Activated CD4-positive, alpha-beta memory T cell treated with anti-CD3 and anti-CD28 coated beads, Interleukin-2, amount 10 ng/mL, durations not matched to agents 7 days and 5 days (primary cell): ENCODE measurements around the gene TTC3. TPM values are rescaled to one million over a fixed set of nuclear protein-coding genes. Genes with fewer than 3 reads are reported as not detected.
A peak's percentile ranks its signal among the peaks of the same experiment; 100 is the strongest.

ENCODE experiments used
- CTCF ChIA-PET: fragments of 350-600 bp; sonication (Branson Sonifier 250); formaldehyde crosslinking; loops from one replicate; lab custom pipeline; 2021; ENCODE audit warnings: antibody characterized with exemption, inconsistent platforms; lab: Charles Lee
- POLR2A ChIA-PET: fragments of 350-600 bp; sonication (Branson Sonifier 250); formaldehyde crosslinking; loops from one replicate; lab custom pipeline; 2021; ENCODE audit warnings: antibody characterized with exemption; lab: Charles Lee
- DNase-seq: peaks from one replicate; pipeline ENCODE4 v3.0.0-alpha.2; 2020
- H3K27ac Mint-ChIP-seq: one replicate; pipeline ENCODE4 v1.8.0; 2021; ENCODE audit warnings: mild to moderate bottlenecking, mixed read lengths
- H3K27me3 Mint-ChIP-seq: one replicate; pipeline ENCODE4 v1.8.0; 2021; ENCODE audit warnings: mixed read lengths
- H3K36me3 Mint-ChIP-seq: one replicate; pipeline ENCODE4 v1.8.0; 2021; ENCODE audit warnings: low read depth, mixed read lengths
- H3K4me1 Mint-ChIP-seq: one replicate; pipeline ENCODE4 v1.8.0; 2021; ENCODE audit warnings: mixed read lengths
- H3K4me3 Mint-ChIP-seq: one replicate; pipeline ENCODE4 v1.8.0; 2021; ENCODE audit warnings: mild to moderate bottlenecking, mixed read lengths
- H3K9me3 Mint-ChIP-seq: one replicate; pipeline ENCODE4 v1.8.0; 2021; ENCODE audit warnings: mixed read lengths
- total RNA-seq, 2 experiments: library from RNA; stranded (reverse); gene quantifications; one replicate each; pipeline ENCODE4 v1.2.3, GENCODE V29; 2021

Gene TTC3
- total RNA-seq, 2 experiments from 2014 or later: 43.9 to 44.5 TPM

DNA sequence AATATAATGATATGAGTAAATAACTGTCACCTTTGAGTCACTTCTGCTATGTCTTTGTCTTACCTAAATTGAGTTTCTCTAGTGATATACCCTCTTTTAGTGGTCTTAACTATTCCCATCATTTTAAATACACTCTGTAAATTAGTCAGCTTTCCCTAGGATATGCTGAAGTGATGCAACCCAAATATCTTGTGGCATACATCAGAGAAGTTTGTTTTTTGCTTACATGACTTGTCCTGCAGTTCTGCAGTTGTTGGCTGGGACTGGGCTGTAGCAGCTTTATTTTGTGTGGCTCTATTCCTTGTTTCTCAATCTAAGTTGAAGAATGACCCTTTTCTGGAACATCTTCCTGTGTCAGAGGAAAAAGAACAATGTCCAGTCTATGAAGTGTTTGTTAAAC, 76.4 kb downstream of the TTC3 start:
- POLR2A ChIA-PET: no interaction called here
- no peak overlapping the region for H3K27ac Mint-ChIP-seq
- peaks cover 44% of the 10 kb centered on the region for H3K36me3 Mint-ChIP-seq
- CTCF ChIA-PET: no interaction called here
- peaks cover 12% of the 10 kb centered on the region for H3K4me1 Mint-ChIP-seq
- DNase-seq: no peak
- H3K9me3 Mint-ChIP-seq: no peaks in the 10 kb centered on the region
- no peaks in the 10 kb centered on the region for H3K27me3 Mint-ChIP-seq
- H3K4me3 Mint-ChIP-seq: no peak overlapping the region

DNA sequence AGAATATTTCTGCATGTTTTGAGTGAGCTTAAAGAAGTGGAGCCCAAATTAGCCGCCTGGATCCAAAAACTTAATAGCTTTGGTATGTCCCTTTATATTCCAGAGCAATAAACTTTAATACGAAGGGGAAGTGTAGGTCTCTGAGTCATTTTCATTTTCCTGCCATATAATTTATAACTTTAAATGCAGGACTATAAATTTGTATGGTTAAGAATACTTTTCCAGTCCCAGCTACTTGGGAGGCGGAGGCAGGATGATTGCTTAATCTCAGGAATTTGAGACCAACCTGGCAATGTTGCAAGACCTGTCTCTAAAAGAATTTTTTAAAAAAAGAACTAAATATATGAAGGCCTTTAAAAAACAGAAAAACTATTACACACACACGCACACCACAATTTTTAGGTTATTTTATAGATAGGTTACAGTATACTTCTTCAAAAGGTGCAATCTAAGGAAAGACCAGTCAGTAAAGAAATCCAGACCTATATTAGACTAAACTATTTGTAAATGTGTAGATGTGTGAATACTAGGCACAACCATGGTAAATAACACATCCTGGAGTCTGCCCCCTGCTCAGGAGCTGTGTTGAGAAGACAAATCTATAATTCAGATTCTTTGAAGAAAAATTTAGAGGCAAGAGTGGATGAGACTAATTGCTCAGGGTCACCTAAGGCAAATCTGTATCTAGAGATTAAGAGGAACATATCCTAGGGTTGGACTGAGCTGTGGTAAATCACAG, 80.3 kb downstream of the TTC3 start:
- no peak for DNase-seq
- Mint-ChIP-seq H3K36me3 (peaks cover 40% of the 10 kb centered on the region), H3K27me3 (no peaks in the 10 kb centered on the region), H3K4me1 (peaks cover 4% of the 10 kb centered on the region), H3K9me3 (no peaks in the 10 kb centered on the region), H3K4me3 (no peak overlapping the region), H3K27ac (no peak overlapping the region)
- ChIA-PET POLR2A (no interaction called here), CTCF (interaction anchor here (0.5 kb wide), 1 partner anchor 302 kb away, joined by 3 read pairs; no protein-coding TSS in a partner anchor)

- CTCF ChIA-PET: interaction anchor here (0.5 kb wide), 1 partner anchor 301 kb away, joined by 3 read pairs; no protein-coding TSS in a partner anchor
- Mint-ChIP-seq H3K27ac (no peak overlapping the region), H3K4me1 (peaks cover 10% of the 10 kb centered on the region), H3K9me3 (no peaks in the 10 kb centered on the region), H3K27me3 (no peaks in the 10 kb centered on the region), H3K4me3 (no peak overlapping the region), H3K36me3 (peaks cover 45% of the 10 kb centered on the region)
- no peak for DNase-seq
- POLR2A ChIA-PET: no interaction called here
Measured at GRCh38 chr21:37153935-37154350, 80.9 kb downstream of the TTC3 start.

DNA sequence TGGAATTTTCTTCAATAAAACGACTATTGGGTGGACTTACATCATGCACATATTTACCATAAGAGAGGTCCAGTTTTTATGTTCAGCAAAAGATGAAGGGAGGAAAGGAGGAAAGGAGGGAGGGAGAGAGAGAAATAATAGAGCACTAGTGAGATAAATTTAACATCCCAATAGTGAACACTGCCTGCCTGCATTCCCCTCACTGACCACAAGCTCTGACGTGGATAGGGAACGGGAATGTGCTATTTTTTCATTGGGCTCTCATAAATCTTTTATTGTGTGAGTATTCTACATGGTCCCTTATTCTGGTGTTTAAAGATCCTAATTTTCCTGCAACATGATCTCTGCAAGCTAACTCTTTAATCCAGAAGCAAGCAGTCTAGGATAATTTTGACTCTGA, 82.1 kb downstream of the TTC3 start:
- H3K27me3 Mint-ChIP-seq: no peaks in the 10 kb centered on the region
- CTCF ChIA-PET: no interaction called here
- POLR2A ChIA-PET: no interaction called here
- H3K4me3 Mint-ChIP-seq: no peak overlapping the region
- no peak for DNase-seq
- peak overlapping the region; percentile 36 for H3K27ac Mint-ChIP-seq
- peaks cover 49% of the 10 kb centered on the region for H3K36me3 Mint-ChIP-seq
- peaks cover 20% of the 10 kb centered on the region for H3K4me1 Mint-ChIP-seq
- H3K9me3 Mint-ChIP-seq: no peaks in the 10 kb centered on the region

DNA sequence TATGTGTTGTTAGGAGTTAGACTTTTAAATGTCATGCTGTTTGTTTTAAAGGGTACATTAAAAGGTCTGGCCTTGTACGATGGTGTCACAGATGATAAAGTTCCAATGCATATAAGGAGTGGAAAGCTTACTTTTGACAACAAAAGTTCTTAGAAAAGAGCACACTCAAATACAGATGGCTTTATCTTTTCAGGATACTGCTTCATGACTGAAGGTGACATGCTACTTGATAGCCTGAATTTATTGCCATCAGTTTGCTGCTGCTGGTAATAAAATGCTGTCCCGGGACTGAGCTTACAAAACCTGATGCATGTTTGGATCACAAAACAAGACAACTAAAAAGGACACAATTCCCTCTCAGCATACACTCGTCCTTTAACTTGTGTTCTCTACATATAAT, 84.9 kb downstream of the TTC3 start:
- no peak overlapping the region for H3K27ac Mint-ChIP-seq
- no peaks in the 10 kb centered on the region for H3K27me3 Mint-ChIP-seq
- CTCF ChIA-PET: interaction anchor here (0.6 kb wide), 1 partner anchor 18 kb away, joined by 3 read pairs; no protein-coding TSS in a partner anchor
- peaks cover 20% of the 10 kb centered on the region for H3K4me1 Mint-ChIP-seq
- no peak overlapping the region for H3K4me3 Mint-ChIP-seq
- no peak for DNase-seq
- POLR2A ChIA-PET: no interaction called here
- no peaks in the 10 kb centered on the region for H3K9me3 Mint-ChIP-seq
- peaks cover 50% of the 10 kb centered on the region for H3K36me3 Mint-ChIP-seq

DNA sequence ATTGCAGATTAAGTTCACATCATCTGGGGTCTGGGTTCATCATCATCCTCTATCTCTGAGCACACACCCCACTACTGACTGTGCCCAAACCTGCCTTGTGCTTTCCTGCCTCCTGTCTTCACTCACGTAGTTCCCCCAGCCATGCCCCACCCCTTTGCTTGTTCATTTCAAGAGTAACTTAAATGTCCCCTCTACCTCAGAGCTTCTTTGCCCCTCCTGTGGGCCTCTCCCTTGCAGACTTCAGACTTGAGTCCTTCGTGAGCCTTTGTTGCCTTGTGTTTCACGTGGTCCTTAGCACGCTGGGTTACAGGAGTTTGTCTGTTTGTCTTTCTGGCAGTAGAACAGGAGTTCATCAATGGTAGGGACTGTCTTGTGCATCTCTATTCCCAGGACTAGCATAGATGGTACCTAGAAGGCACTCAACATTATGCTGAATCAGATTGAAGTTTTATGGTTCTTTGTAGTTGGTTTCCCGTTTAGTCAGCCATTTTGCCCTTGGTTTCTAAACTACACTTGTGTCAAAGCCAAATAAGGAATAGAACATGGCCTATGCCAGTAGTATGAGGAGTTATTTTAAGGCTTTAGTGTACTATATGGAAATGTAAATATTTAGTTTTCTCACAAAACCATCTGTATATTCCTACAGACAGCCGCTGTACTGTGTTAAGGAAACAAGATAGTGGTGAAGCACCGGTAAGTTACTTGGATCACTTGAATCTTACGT, 86.2 kb downstream of the TTC3 start:
- peaks cover 20% of the 10 kb centered on the region for H3K4me1 Mint-ChIP-seq
- peaks cover 46% of the 10 kb centered on the region for H3K36me3 Mint-ChIP-seq
- no peaks in the 10 kb centered on the region for H3K9me3 Mint-ChIP-seq
- peak; percentile 26 for DNase-seq
- ChIA-PET CTCF (no interaction called here), POLR2A (no interaction called here)
- no peaks in the 10 kb centered on the region for H3K27me3 Mint-ChIP-seq
- H3K4me3 Mint-ChIP-seq: no peak overlapping the region
- peak overlapping the region; percentile 69 for H3K27ac Mint-ChIP-seq

- Mint-ChIP-seq H3K4me1 (peaks cover 20% of the 10 kb centered on the region), H3K36me3 (peaks cover 51% of the 10 kb centered on the region), H3K4me3 (no peak overlapping the region), H3K9me3 (no peaks in the 10 kb centered on the region), H3K27ac (no peak overlapping the region), H3K27me3 (no peaks in the 10 kb centered on the region)
- ChIA-PET POLR2A (no interaction called here), CTCF (no interaction called here)
- DNase-seq: no peak
Measured at GRCh38 chr21:37159949-37160348, 86.9 kb downstream of the TTC3 start.

GRCh38 chr21:37164742-37165141, 91.7 kb downstream of the TTC3 start:
- DNase-seq: no peak
- H3K27me3 Mint-ChIP-seq: no peaks in the 10 kb centered on the region
- no peak overlapping the region for H3K27ac Mint-ChIP-seq
- no peaks in the 10 kb centered on the region for H3K9me3 Mint-ChIP-seq
- no peak overlapping the region for H3K4me3 Mint-ChIP-seq
- peaks cover 3% of the 10 kb centered on the region for H3K4me1 Mint-ChIP-seq
- POLR2A ChIA-PET: interaction anchor here (0.6 kb wide), 1 partner anchor 14 kb away, joined by 3 read pairs; no protein-coding TSS in a partner anchor
- CTCF ChIA-PET: no interaction called here
- H3K36me3 Mint-ChIP-seq: peaks cover 28% of the 10 kb centered on the region

GRCh38 chr21:37165586-37165985, 92.5 kb downstream of the TTC3 start:
- H3K27ac Mint-ChIP-seq: no peak overlapping the region
- H3K36me3 Mint-ChIP-seq: peaks cover 24% of the 10 kb centered on the region
- ChIA-PET CTCF (interaction anchor here (1.4 kb wide), 1 partner anchor 535 kb away, joined by 3 read pairs; no protein-coding TSS in a partner anchor), POLR2A (no interaction called here)
- DNase-seq: no peak
- H3K27me3 Mint-ChIP-seq: no peaks in the 10 kb centered on the region
- no peak overlapping the region for H3K4me3 Mint-ChIP-seq
- H3K4me1 Mint-ChIP-seq: no peaks in the 10 kb centered on the region
- no peaks in the 10 kb centered on the region for H3K9me3 Mint-ChIP-seq

DNA sequence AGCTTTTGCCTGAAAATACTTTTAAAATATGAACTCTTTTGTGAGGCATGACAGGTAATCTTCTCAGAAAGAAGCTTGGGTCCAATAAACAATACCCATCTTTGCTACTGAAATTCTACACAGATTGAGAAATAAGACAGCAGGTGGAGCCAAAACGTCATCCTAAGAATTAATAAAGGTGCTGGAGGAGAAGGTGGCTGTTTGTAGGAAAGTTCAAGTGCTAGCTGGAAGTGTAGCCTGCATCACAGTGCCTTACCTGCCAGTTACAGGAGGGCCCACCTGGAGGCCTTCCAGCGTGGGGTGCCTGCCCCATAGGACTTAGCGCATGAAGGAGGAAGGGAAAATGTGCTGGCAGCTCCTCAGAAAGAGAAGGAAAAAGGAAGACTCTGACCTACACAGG, 93.7 kb downstream of the TTC3 start:
- H3K4me3 Mint-ChIP-seq: no peak overlapping the region
- no peaks in the 10 kb centered on the region for H3K9me3 Mint-ChIP-seq
- H3K27ac Mint-ChIP-seq: no peak overlapping the region
- ChIA-PET POLR2A (interaction anchor here (0.7 to 1.6 kb wide), 3 partner anchors 18 to 397 kb away, joined by 3 to 6 read pairs (median 3); no protein-coding TSS in a partner anchor), CTCF (interaction anchor here (0.8 to 2.1 kb wide), 14 partner anchors 9 to 534 kb away, joined by 3 to 10 read pairs (median 4); no protein-coding TSS in a partner anchor)
- peaks cover 19% of the 10 kb centered on the region for H3K36me3 Mint-ChIP-seq
- H3K27me3 Mint-ChIP-seq: no peaks in the 10 kb centered on the region
- no peaks in the 10 kb centered on the region for H3K4me1 Mint-ChIP-seq
- DNase-seq: no peak

DNA sequence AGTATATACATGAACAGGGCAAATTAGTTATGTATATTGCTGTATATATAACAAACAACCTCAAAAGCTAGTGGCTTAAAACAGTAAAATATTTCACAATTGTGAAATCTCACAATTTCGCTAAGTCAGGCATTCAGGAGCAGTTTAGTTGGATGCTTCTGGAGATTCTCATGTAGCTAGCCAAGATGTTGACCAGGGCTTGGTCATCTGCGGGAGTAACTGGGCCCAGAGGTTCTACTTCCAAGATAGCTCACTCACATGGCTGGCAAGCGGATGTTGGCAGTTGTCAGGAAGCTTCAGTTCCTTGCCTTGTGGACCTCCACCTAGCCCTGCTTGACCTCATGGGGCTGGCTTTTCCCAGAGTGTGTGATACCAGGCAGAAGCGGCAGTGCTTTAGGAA, 95.6 kb downstream of the TTC3 start:
- ChIA-PET POLR2A (no interaction called here), CTCF (interaction anchor here (0.9 kb wide), 1 partner anchor 159 kb away, joined by 3 read pairs; no protein-coding TSS in a partner anchor)
- Mint-ChIP-seq H3K9me3 (no peaks in the 10 kb centered on the region), H3K27ac (no peak overlapping the region), H3K36me3 (peaks cover 20% of the 10 kb centered on the region), H3K4me3 (no peak overlapping the region), H3K27me3 (no peaks in the 10 kb centered on the region), H3K4me1 (no peaks in the 10 kb centered on the region)
- no peak for DNase-seq

GRCh38 chr21:37172646-37173045, 99.6 kb downstream of the TTC3 start:
- DNase-seq: no peak
- ChIA-PET CTCF (no interaction called here), POLR2A (no interaction called here)
- Mint-ChIP-seq H3K27ac (no peak overlapping the region), H3K4me1 (no peaks in the 10 kb centered on the region), H3K4me3 (no peak overlapping the region), H3K9me3 (no peaks in the 10 kb centered on the region), H3K27me3 (no peaks in the 10 kb centered on the region), H3K36me3 (peaks cover 20% of the 10 kb centered on the region)

DNA sequence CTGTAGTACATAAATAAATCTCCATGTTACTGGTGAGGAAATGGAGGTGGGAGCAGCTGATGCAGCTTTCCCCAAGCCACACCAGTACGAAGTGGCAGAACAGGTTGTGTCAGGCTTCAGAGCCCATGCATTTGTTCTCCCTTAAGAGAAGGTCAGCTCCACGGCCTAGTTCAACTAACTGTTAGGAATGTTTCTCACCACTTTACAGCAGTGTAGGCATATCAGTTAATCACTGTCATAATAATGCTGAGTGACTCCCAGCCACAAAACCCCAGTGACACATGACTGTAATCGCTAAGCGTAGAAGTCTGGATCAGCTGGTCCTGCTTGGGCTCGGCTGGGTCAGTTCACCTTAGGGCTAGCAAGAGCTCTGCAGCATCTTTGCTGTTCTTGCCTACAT, 103.7 kb downstream of the TTC3 start:
- H3K9me3 Mint-ChIP-seq: no peaks in the 10 kb centered on the region
- H3K27me3 Mint-ChIP-seq: no peaks in the 10 kb centered on the region
- CTCF ChIA-PET: no interaction called here
- POLR2A ChIA-PET: no interaction called here
- H3K36me3 Mint-ChIP-seq: peaks cover 35% of the 10 kb centered on the region
- no peaks in the 10 kb centered on the region for H3K4me1 Mint-ChIP-seq
- no peak overlapping the region for H3K27ac Mint-ChIP-seq
- no peak overlapping the region for H3K4me3 Mint-ChIP-seq
- DNase-seq: no peak
